Chondrocyte (in vitro differentiated cells): ENCODE measurements around the gene PTPRG. TPM values are rescaled to one million over a fixed set of nuclear protein-coding genes. Genes with fewer than 3 reads are reported as not detected.
A peak's percentile ranks its signal among the peaks of the same experiment; 100 is the strongest.

Source experiments
- DNase-seq: peaks from one replicate; pipeline ENCODE4 v3.0.0; 2021; ENCODE audit warnings: mixed read lengths, low spot score
- H3K27ac Mint-ChIP-seq: one replicate; pipeline ENCODE4 v1.8.0; 2021; ENCODE audit warnings: mild to moderate bottlenecking, moderate library complexity, mixed read lengths; ENCODE audit not compliant: unreplicated experiment
- H3K27me3 Mint-ChIP-seq: 2 replicates; pipeline ENCODE4 v1.8.0; 2021; ENCODE audit warnings: low read depth, mixed read lengths
- H3K36me3 Mint-ChIP-seq: 2 replicates; pipeline ENCODE4 v1.8.0; 2021; ENCODE audit warnings: low read depth, mixed read lengths
- H3K4me1 Mint-ChIP-seq: 2 replicates; pipeline ENCODE4 v1.8.0; 2021; ENCODE audit warnings: low read depth, mild to moderate bottlenecking, mixed read lengths
- H3K4me3 Mint-ChIP-seq: one replicate; pipeline ENCODE4 v1.8.0; 2021; ENCODE audit warnings: mild to moderate bottlenecking, moderate library complexity, mixed read lengths; ENCODE audit not compliant: unreplicated experiment
- H3K9me3 Mint-ChIP-seq: 2 replicates; pipeline ENCODE4 v1.8.0; 2021; ENCODE audit warnings: low read depth, mixed read lengths
- total RNA-seq: library from RNA; stranded (reverse); gene quantifications from 3 replicates; pipeline ENCODE4 v1.2.1, GENCODE V29; 2021
- TF ChIP-seq, protein P1 (sequence below): fragments of 200-600 bp; sonication (generic); IDR thresholded peaks from 2 replicates; pipeline ENCODE4 v1.5.0; 2021; ENCODE audit warnings: antibody characterized with exemption, mild to moderate bottlenecking, moderate library complexity

Gene PTPRG
- total RNA-seq, 1 donor from 2014 or later, result 45.5 TPM

DNA sequence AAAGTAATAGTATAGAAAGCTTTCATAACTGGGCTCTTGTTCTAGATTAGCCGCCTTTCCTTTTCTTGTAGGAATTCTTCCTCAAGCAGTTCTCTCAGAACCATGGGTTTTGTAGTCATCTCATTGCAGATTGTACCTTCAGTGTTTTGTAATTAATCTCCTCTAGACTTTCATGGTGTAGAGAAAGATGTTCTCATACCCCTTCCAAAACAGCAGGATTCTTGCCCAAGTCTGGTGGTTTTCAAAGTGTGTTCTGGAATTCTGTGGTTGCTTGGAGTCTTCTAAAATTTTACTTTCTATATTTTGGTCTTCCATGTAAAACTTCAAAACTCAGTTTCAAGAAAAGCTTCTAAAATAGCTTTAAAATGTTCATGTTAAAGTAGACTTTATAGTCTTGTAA lies 293.8 kb downstream of the PTPRG start:
- Mint-ChIP-seq H3K36me3 (no peaks in the 10 kb centered on the region), H3K9me3 (no peaks in the 10 kb centered on the region), H3K27ac (no peak overlapping the region), H3K4me3 (no peak overlapping the region), H3K27me3 (no peaks in the 10 kb centered on the region), H3K4me1 (peaks cover 24% of the 10 kb centered on the region)
- no peak for DNase-seq
- TF ChIP-seq, protein P1, sequence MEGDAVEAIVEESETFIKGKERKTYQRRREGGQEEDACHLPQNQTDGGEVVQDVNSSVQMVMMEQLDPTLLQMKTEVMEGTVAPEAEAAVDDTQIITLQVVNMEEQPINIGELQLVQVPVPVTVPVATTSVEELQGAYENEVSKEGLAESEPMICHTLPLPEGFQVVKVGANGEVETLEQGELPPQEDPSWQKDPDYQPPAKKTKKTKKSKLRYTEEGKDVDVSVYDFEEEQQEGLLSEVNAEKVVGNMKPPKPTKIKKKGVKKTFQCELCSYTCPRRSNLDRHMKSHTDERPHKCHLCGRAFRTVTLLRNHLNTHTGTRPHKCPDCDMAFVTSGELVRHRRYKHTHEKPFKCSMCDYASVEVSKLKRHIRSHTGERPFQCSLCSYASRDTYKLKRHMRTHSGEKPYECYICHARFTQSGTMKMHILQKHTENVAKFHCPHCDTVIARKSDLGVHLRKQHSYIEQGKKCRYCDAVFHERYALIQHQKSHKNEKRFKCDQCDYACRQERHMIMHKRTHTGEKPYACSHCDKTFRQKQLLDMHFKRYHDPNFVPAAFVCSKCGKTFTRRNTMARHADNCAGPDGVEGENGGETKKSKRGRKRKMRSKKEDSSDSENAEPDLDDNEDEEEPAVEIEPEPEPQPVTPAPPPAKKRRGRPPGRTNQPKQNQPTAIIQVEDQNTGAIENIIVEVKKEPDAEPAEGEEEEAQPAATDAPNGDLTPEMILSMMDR, result no peak

DNA sequence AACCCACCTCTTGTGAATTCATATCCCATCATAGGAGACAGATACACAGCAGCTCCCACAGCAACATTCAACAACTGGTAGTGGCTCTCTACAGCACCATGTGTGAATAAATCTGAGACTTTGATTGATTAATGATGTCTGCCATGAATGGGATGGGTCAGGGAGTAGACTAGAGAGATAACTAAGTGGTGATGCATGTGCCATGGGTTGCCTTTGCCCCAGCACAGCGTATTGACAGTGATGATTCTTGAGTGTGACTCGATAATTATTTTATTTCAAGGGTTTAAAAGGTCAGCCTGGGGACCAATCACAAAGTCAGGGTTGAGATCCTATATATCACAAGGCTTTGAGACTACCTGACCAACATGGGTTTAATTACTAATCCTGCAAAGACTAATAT lies 295.9 kb downstream of the PTPRG start:
- no peaks in the 10 kb centered on the region for H3K9me3 Mint-ChIP-seq
- DNase-seq, result no peak
- no peak overlapping the region for H3K4me3 Mint-ChIP-seq
- H3K27ac Mint-ChIP-seq, result no peak overlapping the region
- no peaks in the 10 kb centered on the region for H3K27me3 Mint-ChIP-seq
- peaks cover 20% of the 10 kb centered on the region for H3K4me1 Mint-ChIP-seq
- no peaks in the 10 kb centered on the region for H3K36me3 Mint-ChIP-seq
- TF ChIP-seq, protein P1, result no peak

DNA sequence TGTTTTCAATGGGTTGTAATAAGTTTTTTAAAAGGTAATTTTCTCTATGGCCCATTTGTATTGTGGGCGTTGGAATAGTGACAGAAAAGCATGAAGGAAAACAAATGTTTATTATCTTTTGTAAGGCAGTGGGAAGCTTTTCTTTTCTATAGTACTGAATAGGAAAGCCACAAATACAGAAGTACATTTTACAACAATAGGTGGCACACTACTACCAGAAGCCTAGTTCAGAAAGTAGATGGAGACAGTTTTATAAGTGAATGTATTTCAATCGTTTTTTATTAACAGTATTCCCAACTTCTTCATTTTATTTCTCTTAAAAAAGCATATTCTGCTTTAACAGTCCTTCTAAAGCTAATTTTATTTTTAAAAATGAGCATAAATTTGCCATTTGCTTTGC lies 296.7 kb downstream of the PTPRG start:
- peaks cover 17% of the 10 kb centered on the region for H3K4me1 Mint-ChIP-seq
- H3K36me3 Mint-ChIP-seq, result no peaks in the 10 kb centered on the region
- H3K4me3 Mint-ChIP-seq, result no peak overlapping the region
- H3K27me3 Mint-ChIP-seq, result no peaks in the 10 kb centered on the region
- DNase-seq, result no peak
- H3K27ac Mint-ChIP-seq, result no peak overlapping the region
- H3K9me3 Mint-ChIP-seq, result no peaks in the 10 kb centered on the region
- TF ChIP-seq, protein P1, result peak; percentile 86

DNA sequence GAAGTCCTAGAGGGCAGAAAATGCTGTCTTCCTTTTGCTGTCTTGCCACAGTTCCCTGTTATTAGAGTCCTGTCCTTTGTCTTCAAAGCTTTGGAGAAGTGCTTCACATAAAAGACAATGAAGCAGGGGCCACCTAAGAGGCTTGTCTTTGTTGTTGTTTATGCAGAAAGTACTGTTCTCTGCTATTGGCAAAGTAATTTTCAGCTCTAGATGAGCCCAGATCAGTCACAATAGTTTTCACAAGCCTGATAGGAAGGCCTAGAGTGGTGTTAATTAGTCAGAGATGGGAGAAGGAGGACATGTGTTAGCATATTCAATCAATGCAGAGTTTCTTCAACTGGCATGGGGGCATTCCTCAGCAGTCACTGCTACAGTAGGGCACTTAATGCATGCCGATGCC lies 300.0 kb downstream of the PTPRG start:
- peaks cover 7% of the 10 kb centered on the region for H3K4me1 Mint-ChIP-seq
- H3K27ac Mint-ChIP-seq, result no peak overlapping the region
- DNase-seq, result no peak

DNA sequence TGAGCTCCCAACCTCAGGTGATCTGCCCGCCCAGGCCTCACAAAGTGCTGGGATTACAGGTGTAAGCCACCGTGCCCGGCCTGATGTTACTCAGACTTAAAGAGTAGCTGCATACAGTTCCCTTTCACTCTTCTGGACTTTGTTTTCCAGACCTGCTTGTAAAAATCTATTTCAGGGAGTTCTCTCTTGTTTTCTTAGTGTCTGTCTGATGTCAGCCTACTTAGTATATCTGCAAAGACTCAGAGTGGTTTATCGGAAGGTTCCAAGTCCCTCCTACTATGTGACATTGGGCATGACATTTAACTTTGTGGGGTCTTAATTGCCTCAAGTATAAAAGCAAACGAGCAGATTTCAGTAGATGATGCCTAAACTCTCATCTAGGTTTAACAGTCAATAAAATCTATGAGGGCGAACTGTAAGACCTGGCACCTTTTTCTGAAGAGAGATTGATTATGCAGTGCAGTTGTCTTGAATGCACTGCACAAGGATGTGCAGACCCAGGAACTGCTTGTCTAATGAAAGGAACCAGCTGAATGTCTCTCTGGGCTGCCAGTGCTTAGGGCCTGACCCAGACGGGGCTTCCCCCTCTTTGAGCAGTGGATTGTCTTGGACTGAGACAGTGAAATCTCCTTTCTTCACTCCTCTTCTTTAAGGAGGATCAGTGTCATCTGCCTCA lies 301.4 kb downstream of the PTPRG start:
- H3K4me1 Mint-ChIP-seq, result peaks cover 7% of the 10 kb centered on the region
- no peaks in the 10 kb centered on the region for H3K36me3 Mint-ChIP-seq
- no peak overlapping the region for H3K27ac Mint-ChIP-seq

More for the DNA sequence above, 300.0 kb downstream of the PTPRG start:
- H3K27me3 Mint-ChIP-seq, result no peaks in the 10 kb centered on the region
- TF ChIP-seq, protein P1, result no peak
- no peak overlapping the region for H3K4me3 Mint-ChIP-seq
- no peaks in the 10 kb centered on the region for H3K36me3 Mint-ChIP-seq
- H3K9me3 Mint-ChIP-seq, result no peaks in the 10 kb centered on the region

More for the DNA sequence above, 301.4 kb downstream of the PTPRG start:
- Mint-ChIP-seq H3K4me3 (no peak overlapping the region), H3K27me3 (no peaks in the 10 kb centered on the region), H3K9me3 (no peaks in the 10 kb centered on the region)
- no peak for DNase-seq
- TF ChIP-seq, protein P1, result no peak
